Activated CD4-positive, CD25-positive, alpha-beta regulatory T cell treated with anti-CD3 and anti-CD28 coated beads, Interleukin-2, amount 50 U/mL, for 72 hours (primary cell): Measurements from ENCODE around the gene LMX1A.
A peak's percentile ranks its signal among the peaks of the same experiment; 100 is the strongest.

ENCODE experiments used
- DNase-seq: peaks from one replicate; pipeline ENCODE4 v3.0.0; 2021

LMX1A gene

GRCh38 chr1:165257969-165258459 is 98.5 kb downstream of the LMX1A start:
- DNase-seq = peak; percentile 47

DNA sequence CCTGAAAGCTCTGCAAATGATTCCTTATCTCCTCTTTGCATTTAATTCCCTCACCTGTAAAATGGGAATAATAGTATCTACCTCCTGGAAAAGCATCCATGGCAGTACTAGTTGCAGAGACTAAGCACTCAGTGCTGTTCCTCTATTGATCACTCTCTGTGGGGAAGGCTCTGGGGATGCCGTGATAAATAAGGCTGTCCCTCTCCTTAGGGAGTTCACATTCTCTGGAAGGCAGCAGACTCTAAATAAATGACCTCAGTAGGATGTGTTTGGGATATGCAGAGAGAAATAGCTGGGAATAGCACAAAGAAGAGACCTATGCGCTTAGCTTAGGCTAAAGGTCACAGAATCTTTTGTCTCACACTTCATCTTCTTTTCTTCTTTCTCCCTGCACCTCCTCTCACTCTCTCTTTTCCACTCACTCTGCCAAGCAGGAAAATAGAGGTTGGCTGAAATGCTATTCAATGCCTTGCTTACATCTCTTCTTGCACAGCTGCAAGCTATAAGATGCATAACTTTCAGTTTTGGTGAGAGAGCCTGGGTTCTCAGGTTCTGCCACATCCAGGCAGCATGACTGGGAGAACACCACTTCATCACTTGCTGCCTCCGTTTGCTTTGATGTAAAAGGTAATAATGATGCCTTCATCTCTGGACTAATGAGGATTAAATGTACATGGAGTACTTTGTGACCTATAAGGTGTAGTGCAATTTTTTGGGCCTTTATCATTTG is 101.5 kb downstream of the LMX1A start:
- DNase-seq = no peak

- DNase-seq = no peak
Observed at GRCh38 chr1:165254376-165254775, 102.1 kb downstream of the LMX1A start.

- no peak for DNase-seq
Observed at GRCh38 chr1:165253818-165254254, 102.7 kb downstream of the LMX1A start.

- no peak for DNase-seq
Observed at GRCh38 chr1:165248969-165249571, 107.4 kb downstream of the LMX1A start.

DNA sequence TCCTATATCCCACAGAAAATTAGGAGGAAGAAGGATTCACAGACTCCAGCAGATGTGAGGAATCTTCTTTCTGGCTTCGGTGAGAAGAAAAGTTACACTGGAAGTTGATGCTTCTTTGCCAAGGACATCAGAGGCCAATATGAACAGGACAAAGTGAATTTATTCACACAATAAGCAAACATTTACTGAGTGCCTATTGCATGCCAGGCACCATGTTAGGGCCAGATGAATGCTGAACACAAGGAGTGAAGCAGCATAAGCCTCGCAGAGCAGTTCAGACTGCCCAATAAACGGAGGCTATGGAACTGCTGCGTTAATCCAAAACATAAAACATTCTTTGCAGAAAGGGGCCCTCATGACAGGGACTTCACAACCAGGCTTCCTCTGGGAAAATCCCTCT is 114.6 kb downstream of the LMX1A start:
- DNase-seq = no peak

GRCh38 chr1:165241321-165241720 is 115.2 kb downstream of the LMX1A start:
- no peak for DNase-seq

- no peak for DNase-seq
Observed at GRCh38 chr1:165240492-165240891, 116.0 kb downstream of the LMX1A start.

DNA sequence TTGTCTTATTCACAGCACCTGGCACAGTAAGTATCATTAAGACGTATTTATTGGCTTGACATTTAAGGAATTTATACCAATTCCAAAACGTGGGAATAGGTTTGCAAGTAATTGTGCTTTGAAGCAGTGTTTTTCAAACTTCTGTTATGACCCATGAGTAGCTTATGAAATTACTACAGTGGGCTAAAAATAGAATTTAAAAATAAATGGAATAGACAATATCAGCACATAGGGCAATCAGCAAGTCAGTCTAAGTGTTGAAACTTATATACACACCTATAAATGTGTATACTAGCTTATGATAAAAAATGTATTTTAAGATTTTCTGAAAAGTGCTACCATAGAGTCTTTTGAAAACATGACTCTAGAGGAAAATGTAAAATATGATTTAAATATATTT is 116.6 kb downstream of the LMX1A start:
- DNase-seq = no peak

- no peak for DNase-seq
Observed at GRCh38 chr1:165235777-165236291, 120.7 kb downstream of the LMX1A start.

GRCh38 chr1:165235155-165235776 is 121.2 kb downstream of the LMX1A start:
- DNase-seq = no peak

GRCh38 chr1:165234149-165234548 is 122.4 kb downstream of the LMX1A start:
- DNase-seq = no peak

GRCh38 chr1:165228676-165229075 is 127.8 kb downstream of the LMX1A start:
- DNase-seq = no peak

- DNase-seq = no peak
Observed at GRCh38 chr1:165228111-165228655, 128.3 kb downstream of the LMX1A start.

GRCh38 chr1:165226326-165226725 is 130.2 kb downstream of the LMX1A start:
- DNase-seq = no peak

- no peak for DNase-seq
Observed at GRCh38 chr1:165225650-165226049, 130.9 kb downstream of the LMX1A start.

DNA sequence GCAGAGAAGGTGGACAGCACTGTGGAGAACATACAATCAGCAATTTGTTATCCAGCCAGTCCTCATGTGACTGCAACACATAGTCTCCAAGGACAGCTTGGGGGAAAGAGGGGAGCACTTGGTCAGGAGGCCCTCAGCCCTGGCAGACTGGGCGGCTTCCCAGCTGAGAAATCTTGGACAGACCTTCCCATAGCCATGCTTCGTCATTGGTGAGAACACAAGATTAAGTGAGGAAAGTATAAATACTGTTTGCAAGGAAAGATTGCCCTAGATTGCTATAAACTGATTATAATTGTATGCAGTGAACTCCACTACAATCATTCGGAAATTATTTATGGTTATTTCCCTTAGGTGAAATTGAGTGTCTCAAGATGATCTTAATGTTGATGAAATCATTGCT is 131.5 kb downstream of the LMX1A start:
- DNase-seq = no peak

DNA sequence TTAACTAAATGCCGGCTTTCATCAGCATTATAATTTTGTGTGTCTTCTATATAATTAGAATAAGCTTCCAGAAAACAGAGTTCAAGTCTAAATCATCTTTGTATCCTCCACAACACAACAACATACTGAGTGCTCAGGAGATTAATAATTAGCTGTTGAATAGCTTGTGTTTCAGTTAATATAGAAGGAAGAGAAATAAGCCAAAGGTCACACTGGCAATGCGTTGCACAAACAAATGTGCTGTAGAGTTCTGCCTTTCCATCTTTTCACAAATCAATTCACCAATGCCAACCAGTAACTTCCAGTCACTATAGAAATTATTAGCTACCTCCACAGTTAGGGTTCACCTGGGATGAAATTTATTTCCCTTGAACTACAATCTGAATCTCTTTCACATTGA is 132.0 kb downstream of the LMX1A start:
- DNase-seq = no peak

DNA sequence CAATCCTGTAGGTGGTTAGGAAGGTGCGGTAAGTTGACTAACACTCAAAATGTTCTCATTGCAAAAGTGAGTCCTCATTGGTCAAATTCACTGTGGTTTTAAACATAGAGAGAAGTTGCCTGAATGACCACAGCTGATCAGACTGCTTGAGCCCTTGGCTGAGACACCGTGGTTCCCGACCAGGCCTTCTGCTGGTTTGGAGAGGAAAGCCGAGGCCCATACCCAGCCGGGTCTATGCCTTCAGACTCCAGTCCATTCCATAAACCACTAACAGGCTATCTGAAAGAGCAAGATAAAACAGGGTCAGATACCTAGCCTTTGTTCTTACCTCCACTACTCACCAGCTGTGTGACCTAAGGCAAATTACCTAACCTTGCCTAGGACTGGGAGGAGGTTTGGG is 133.9 kb downstream of the LMX1A start:
- no peak for DNase-seq

- DNase-seq = no peak
Observed at GRCh38 chr1:165218731-165219130, 137.8 kb downstream of the LMX1A start.

DNA sequence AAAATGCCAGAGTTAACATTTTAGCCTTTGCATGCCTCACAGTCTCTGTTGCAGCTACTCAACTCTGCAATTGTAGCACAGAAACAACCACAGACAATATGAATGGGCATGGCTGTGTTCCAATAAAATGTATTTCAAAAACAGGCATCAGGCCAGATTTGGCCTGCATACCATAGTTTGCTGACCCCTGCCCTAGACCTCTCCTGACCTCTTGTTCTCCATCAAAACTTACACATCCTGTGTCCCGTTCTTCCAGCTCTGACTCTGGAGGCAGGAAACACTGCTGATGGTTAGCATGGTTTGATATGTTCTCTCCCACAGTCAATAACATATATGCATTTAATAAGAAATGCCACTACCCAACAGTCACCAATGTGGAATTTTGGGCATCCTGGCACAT is 138.6 kb downstream of the LMX1A start:
- no peak for DNase-seq

- no peak for DNase-seq
Observed at GRCh38 chr1:165216254-165216653, 140.3 kb downstream of the LMX1A start.

DNA sequence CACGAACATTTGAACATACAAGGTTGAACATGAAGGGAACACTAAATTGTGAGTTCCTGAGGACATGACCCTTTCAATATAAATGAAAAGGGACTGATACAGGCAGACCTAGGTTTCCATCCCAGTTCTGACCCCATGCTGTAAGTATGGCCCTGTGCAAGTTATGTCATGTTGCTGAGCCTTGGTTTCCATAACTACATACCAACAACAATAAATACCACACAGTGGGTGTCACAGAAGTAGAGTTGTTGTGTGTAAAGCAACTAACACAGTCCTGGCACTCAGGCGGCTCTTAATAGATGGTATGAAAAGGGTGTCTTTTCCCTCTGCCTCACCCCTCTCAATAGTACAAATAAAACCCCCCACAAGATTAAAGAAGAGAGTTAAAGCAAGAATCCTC is 140.8 kb downstream of the LMX1A start:
- DNase-seq = no peak

DNA sequence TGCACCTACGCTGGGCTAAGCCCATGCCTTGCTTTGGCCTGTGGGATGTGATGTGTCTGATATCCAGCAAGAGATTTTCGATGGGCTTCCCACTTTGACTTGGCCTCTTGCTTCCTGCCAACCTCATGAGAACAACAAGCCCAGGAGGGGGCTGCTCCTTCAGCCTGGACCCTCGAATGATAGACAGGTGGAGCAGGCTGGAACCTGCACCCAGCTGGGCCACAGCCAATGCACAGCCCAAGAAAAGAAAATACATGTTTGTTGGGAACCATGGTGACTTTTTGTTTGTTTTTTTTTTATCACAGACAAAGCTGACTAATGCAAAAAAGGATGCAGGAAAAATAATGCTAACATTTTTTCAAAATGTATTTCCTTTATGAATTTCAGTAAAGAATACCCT is 144.3 kb downstream of the LMX1A start:
- DNase-seq = no peak
